Caco-2 (cell line): ENCODE results near the gene ACACA. TPM values are rescaled to one million over a fixed set of nuclear protein-coding genes. Genes with fewer than 3 reads are reported as not detected.
A peak's percentile ranks its signal among the peaks of the same experiment; 100 is the strongest.

Experiments used
- BruUV-seq: library from RNA; stranded (reverse); fragments of 400-500 nt; replicated peaks from 2 replicates; lab custom pipeline; 2021; lab: Mats Ljungman, UMichigan
- CTCF ChIA-PET: fragments of 300-600 bp; sonication (Branson Sonifier 250); formaldehyde crosslinking; loops from one replicate; lab custom pipeline; 2022; ENCODE audit warnings: antibody characterized with exemption; lab: Charles Lee
- POLR2A ChIA-PET: fragments of 300-600 bp; sonication (Branson Sonifier 250); formaldehyde crosslinking; loops from one replicate; lab custom pipeline; 2022; ENCODE audit warnings: antibody characterized with exemption; lab: Charles Lee
- DNase-seq, 2 experiments: peaks; one replicate each; pipeline versions ENCODE4 v3.0.0 to v3.0.0-alpha.2; 2020 to 2022
- H3K27me3 ChIP-seq: replicated peaks from 2 replicates; pipeline ENCODE4 v1.6.0; 2011; ENCODE audit warnings: low read length; ENCODE audit not compliant: control insufficient read depth, insufficient read depth
- H3K36me3 ChIP-seq: 2 replicates; pipeline ENCODE4 v1.5.1; 2011; ENCODE audit warnings: low read length; ENCODE audit not compliant: control insufficient read depth, insufficient read depth
- H3K4me1 ChIP-seq: fragments of 250-450 bp; sonication (Bioruptor Pico); 2 replicates; pipeline ENCODE4 v1.5.1; 2020; ENCODE audit warnings: mild to moderate bottlenecking
- H3K4me3 ChIP-seq: 2 replicates; pipeline ENCODE4 v1.5.1; 2011; ENCODE audit warnings: low read depth, mild to moderate bottlenecking, control low read depth, low read length
- H3K9me3 ChIP-seq: fragments of 250-450 bp; sonication (Bioruptor Pico); 2 replicates; pipeline ENCODE4 v1.5.1; 2020; ENCODE audit warnings: mild to moderate bottlenecking, moderate library complexity
- H3K27ac Mint-ChIP-seq: one replicate; pipeline ENCODE4 v1.8.0; 2022; ENCODE audit warnings: mixed read lengths; ENCODE audit not compliant: unreplicated experiment
- H3K27me3 Mint-ChIP-seq: one replicate; pipeline ENCODE4 v1.8.0; 2022; ENCODE audit warnings: mixed read lengths; ENCODE audit not compliant: insufficient read depth, unreplicated experiment
- H3K36me3 Mint-ChIP-seq: one replicate; pipeline ENCODE4 v1.8.0; 2022; ENCODE audit warnings: mild to moderate bottlenecking, mixed read lengths; ENCODE audit not compliant: insufficient read depth, unreplicated experiment
- H3K4me1 Mint-ChIP-seq: one replicate; pipeline ENCODE4 v1.8.0; 2022; ENCODE audit warnings: low read depth, mixed read lengths; ENCODE audit not compliant: unreplicated experiment
- H3K4me3 Mint-ChIP-seq: one replicate; pipeline ENCODE4 v1.8.0; 2022; ENCODE audit warnings: mild to moderate bottlenecking, moderate library complexity, mixed read lengths; ENCODE audit not compliant: unreplicated experiment
- H3K9me3 Mint-ChIP-seq: one replicate; pipeline ENCODE4 v1.8.0; 2022; ENCODE audit warnings: mixed read lengths; ENCODE audit not compliant: unreplicated experiment
- intact Hi-C: fragments of 100-400 bp; cut with micrococcal nuclease; formaldehyde crosslinking; loops from one replicate; pipeline ENCODE4 v1.10.0; 2022; ENCODE audit not compliant: unreplicated experiment
- total RNA-seq: library from RNA; stranded (reverse); gene quantifications from 2 replicates; pipeline ENCODE4 v1.2.3, GENCODE V29; 2022
- TF ChIP-seq, protein P1 (sequence below), 2 experiments: fragments of 200-600 bp in 1 of 2; IDR thresholded peaks; 1 replicate in 1 of 2; 2 replicates in 1 of 2; pipeline versions ENCODE4 v1.5.1 to v1.8.0; 2011 to 2022; ENCODE audit warnings: antibody characterized with exemption in 1 of 2, control low read depth in 1 of 2, inconsistent platforms in 1 of 2, low read depth in 1 of 2, low read length in 1 of 2, mild to moderate bottlenecking in 1 of 2, moderate library complexity in 1 of 2; ENCODE audit not compliant: insufficient read depth in 1 of 2, severe bottlenecking in 1 of 2, unreplicated experiment in 1 of 2

Gene ACACA
- total RNA-seq, 1 experiment from 2014 or later, result 108 TPM

DNA sequence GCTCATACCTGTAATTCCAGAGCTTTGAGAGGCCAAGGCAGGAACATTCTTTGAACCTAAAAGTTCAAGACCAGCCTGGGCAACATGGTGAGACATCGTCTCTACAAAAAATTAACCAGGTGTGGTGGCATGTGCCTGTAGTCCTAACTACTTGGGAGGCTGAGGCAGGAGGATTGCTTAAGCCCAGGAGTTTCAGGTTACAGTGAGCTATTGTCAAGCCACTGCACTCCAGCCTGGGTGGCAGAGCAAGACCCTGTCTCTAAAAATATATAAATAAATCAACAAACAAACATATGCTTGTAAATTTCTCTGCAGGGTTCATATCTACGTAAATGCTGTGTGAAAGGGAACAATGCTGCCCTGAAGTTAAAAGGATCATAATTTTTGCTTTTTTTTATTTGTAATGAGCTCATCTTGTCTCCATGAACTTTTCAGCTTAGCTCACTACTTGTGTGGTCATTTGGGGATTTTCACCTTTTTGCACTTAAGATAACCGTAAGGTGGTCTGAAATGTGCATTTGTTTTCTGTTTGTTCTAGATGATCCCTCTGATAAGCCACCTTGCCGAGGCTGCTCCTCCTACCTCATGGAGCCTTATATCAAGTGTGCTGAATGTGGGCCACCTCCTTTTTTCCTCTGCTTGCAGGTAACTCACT, 16.5 kb upstream of the ACACA start:
- ChIA-PET CTCF (interaction anchor here (0.7 to 1.6 kb wide), 3 partner anchors 15 to 64 kb away, joined by 3 to 7 read pairs (median 3); no protein-coding TSS in a partner anchor), POLR2A (no interaction called here)
- intact Hi-C loops, result no loop called here
- H3K36me3 Mint-ChIP-seq, result peaks cover 63% of the 10 kb centered on the region
- Histone ChIP-seq H3K9me3 (no peaks in the 10 kb centered on the region), H3K27me3 (no peaks in the 10 kb centered on the region), H3K4me3 (no peak overlapping the region), H3K36me3 (peaks cover 2% of the 10 kb centered on the region), H3K4me1 (no peaks in the 10 kb centered on the region)
- H3K4me3 Mint-ChIP-seq, result no peak overlapping the region
- H3K27ac Mint-ChIP-seq, result no peak overlapping the region
- no peaks in the 10 kb centered on the region for H3K4me1 Mint-ChIP-seq
- H3K9me3 Mint-ChIP-seq, result no peaks in the 10 kb centered on the region
- BruUV-seq, result no TSS peak
- H3K27me3 Mint-ChIP-seq, result no peaks in the 10 kb centered on the region
- DNase-seq, result no peak
- TF ChIP-seq, protein P1, sequence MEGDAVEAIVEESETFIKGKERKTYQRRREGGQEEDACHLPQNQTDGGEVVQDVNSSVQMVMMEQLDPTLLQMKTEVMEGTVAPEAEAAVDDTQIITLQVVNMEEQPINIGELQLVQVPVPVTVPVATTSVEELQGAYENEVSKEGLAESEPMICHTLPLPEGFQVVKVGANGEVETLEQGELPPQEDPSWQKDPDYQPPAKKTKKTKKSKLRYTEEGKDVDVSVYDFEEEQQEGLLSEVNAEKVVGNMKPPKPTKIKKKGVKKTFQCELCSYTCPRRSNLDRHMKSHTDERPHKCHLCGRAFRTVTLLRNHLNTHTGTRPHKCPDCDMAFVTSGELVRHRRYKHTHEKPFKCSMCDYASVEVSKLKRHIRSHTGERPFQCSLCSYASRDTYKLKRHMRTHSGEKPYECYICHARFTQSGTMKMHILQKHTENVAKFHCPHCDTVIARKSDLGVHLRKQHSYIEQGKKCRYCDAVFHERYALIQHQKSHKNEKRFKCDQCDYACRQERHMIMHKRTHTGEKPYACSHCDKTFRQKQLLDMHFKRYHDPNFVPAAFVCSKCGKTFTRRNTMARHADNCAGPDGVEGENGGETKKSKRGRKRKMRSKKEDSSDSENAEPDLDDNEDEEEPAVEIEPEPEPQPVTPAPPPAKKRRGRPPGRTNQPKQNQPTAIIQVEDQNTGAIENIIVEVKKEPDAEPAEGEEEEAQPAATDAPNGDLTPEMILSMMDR (IDR thresholded peaks at IDR 0.05; ENCODE audit: insufficient read depth in 1 of 2, low read depth in 1 of 2, low read length in 1 of 2, severe bottlenecking in 1 of 2, unreplicated experiment in 1 of 2), result no peak

DNA sequence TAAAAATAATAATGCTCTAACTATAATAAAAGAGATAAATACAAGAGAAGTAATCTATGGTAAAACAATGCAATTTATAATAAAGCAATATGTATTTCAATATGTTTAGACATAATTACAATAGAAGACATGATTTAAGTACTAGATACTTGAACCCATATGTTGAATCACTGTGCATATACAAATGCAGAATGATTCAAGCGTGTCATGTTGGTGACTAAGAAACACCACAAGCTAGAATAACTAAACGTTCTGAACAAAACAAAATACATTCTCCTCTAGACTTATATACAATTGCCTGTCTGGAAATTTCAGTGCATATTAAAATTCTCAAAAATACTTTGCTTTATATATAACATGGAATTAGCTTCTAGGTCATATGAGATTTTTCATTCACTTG, 11.2 kb upstream of the ACACA start:
- H3K36me3 ChIP-seq, result no peaks in the 10 kb centered on the region; the same call in 1 of the 2 replicates
- H3K4me1 ChIP-seq, result no peaks in the 10 kb centered on the region
- TF ChIP-seq, protein P1 (IDR thresholded peaks at IDR 0.05; ENCODE audit: insufficient read depth in 1 of 2, low read depth in 1 of 2, low read length in 1 of 2, severe bottlenecking in 1 of 2, unreplicated experiment in 1 of 2), result no peak
- no peak overlapping the region for H3K4me3 Mint-ChIP-seq
- no peaks in the 10 kb centered on the region for H3K9me3 ChIP-seq
- no peaks in the 10 kb centered on the region for H3K4me1 Mint-ChIP-seq
- no peaks in the 10 kb centered on the region for H3K27me3 ChIP-seq
- intact Hi-C loops, result no loop called here
- no peaks in the 10 kb centered on the region for H3K9me3 Mint-ChIP-seq
- H3K27ac Mint-ChIP-seq, result no peak overlapping the region
- no TSS peak for BruUV-seq
- H3K36me3 Mint-ChIP-seq, result peaks cover 62% of the 10 kb centered on the region
- ChIA-PET POLR2A (no interaction called here), CTCF (no interaction called here)
- no peak for DNase-seq
- H3K27me3 Mint-ChIP-seq, result no peaks in the 10 kb centered on the region
- no peak overlapping the region for H3K4me3 ChIP-seq

DNA sequence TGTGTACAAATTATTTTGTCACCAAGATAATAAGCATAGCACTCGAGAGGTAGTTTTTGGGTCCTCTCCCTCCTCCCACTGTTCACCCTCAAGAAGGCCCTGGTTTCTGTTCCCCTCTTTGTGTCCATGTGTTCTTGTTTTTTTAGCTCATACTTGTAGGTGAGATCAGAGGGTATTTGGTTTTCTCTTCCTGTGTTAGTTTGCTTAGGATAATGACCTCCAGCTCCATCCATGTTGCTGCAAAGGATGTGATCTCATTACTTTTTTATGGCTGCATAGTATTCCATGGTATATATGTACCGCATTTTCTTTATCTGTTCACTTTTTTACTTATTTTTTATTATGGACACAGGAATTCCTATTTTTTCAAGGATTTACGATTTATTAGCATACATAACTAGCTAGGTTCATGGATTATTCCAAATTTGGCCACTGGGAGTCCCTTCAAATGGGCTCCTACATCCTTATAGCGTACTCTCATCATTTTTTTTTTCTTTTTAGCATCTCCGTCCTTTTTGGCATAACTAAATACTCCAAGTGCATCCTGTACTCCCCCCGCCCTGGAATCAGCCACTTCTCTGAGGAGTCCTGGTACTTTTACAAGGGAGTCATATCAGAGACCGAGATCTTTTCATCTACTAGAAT, 7.4 kb upstream of the ACACA start:
- no peaks in the 10 kb centered on the region for H3K4me1 ChIP-seq
- TF ChIP-seq, protein P1 (IDR thresholded peaks at IDR 0.05; ENCODE audit: insufficient read depth in 1 of 2, low read depth in 1 of 2, low read length in 1 of 2, severe bottlenecking in 1 of 2, unreplicated experiment in 1 of 2), result peak in 1 of 2 experiments; percentile 35
- intact Hi-C loops, result no loop called here
- H3K27me3 Mint-ChIP-seq, result no peaks in the 10 kb centered on the region
- no peak overlapping the region for H3K4me3 Mint-ChIP-seq
- BruUV-seq, result no TSS peak
- no peaks in the 10 kb centered on the region for H3K9me3 ChIP-seq
- POLR2A ChIA-PET, result no interaction called here
- no peak overlapping the region for H3K4me3 ChIP-seq
- peak in 1 of 2 experiments; percentile 24 for DNase-seq
- peaks cover 66% of the 10 kb centered on the region for H3K36me3 Mint-ChIP-seq
- no peaks in the 10 kb centered on the region for H3K27me3 ChIP-seq
- H3K27ac Mint-ChIP-seq, result no peak overlapping the region
- H3K4me1 Mint-ChIP-seq, result no peaks in the 10 kb centered on the region
- CTCF ChIA-PET, result interaction anchor here (0.7 to 1.0 kb wide), 2 partner anchors 9 to 532 kb away, joined by 3 read pairs; no protein-coding TSS in a partner anchor
- H3K9me3 Mint-ChIP-seq, result no peaks in the 10 kb centered on the region
- no peaks in the 10 kb centered on the region; the same call in 1 of the 2 replicates for H3K36me3 ChIP-seq
